HCT116 (cell line): Measurements from ENCODE around the gene ZNF157. TPM values are rescaled to one million over a fixed set of nuclear protein-coding genes. Genes with fewer than 3 reads are reported as not detected.
"Not testable (repeated sequence)": the region's sequence is repeated elsewhere in the genome, so short reads cannot be mapped to it uniquely, and the experiment has no call there.

Experiments used
- ATAC-seq: fragments of 200-7000 bp; cut with Tn5 transposase; 2 replicates; pipeline ENCODE4 v1.9.1; 2020; ENCODE audit warnings: mild to moderate bottlenecking, moderate library complexity
- BruUV-seq: library from RNA; stranded (reverse); fragments of 400-500 nt; replicated peaks from 2 replicates; lab custom pipeline; 2021; lab: Mats Ljungman, UMichigan
- CTCF ChIA-PET: fragments of 300-600 bp; sonication (Branson Sonifier 250); formaldehyde crosslinking; loops from one replicate; lab custom pipeline; 2021; ENCODE audit warnings: antibody characterized with exemption; lab: Charles Lee
- POLR2A ChIA-PET: fragments of 300-600, 350-600 bp; sonication (Branson Sonifier 250); formaldehyde crosslinking; loops from one replicate; lab custom pipeline; 2021; ENCODE audit warnings: antibody characterized with exemption; lab: Charles Lee
- RAD21 ChIA-PET, 2 experiments: fragments of 300-600 bp; sonication (Branson Sonifier 250); formaldehyde crosslinking; loops; one replicate each; lab custom pipeline; 2023; ENCODE audit warnings: low total read pairs in 2 of 2; ENCODE audit not compliant: uncharacterized antibody in 2 of 2, unreplicated experiment in 2 of 2, low non-redundant PET in 1 of 2; lab: Charles Lee
- DNase-seq: peaks from one replicate; pipeline ENCODE4 v3.0.0-alpha.2; 2010; ENCODE audit warnings: low read depth, low spot score
- H2AFZ ChIP-seq: fragments of 200-600 bp; shearing (Covaris generic), sonication (generic); 2 replicates; pipeline ENCODE4 v1.6.1; 2017; ENCODE audit warnings: low read depth, mixed run types, mixed read lengths, antibody characterized with exemption, low read length; ENCODE audit not compliant: poor library complexity, severe bottlenecking
- H3K27ac ChIP-seq: 2 replicates; pipeline ENCODE4 v1.5.1; 2012; ENCODE audit warnings: low read depth, low read length
- H3K27me3 ChIP-seq: fragments of 200-600 bp; sonication (generic); 2 replicates; pipeline ENCODE4 v1.6.1; 2016; ENCODE audit warnings: mixed run types, low read length, mixed read lengths; ENCODE audit not compliant: insufficient read depth
- H3K36me3 ChIP-seq, 2 experiments: fragments of 200-500 bp in 1 of 2; fragments of 200-600 bp in 1 of 2; sonication (Bioruptor generic) in 1 of 2; sonication (generic) in 1 of 2; 2 replicates each; pipeline versions ENCODE4 v1.5.1 to v1.6.1; 2014 to 2016; ENCODE audit warnings: low read length in 2 of 2, inconsistent platforms in 1 of 2, mixed read lengths in 1 of 2, mixed run types in 1 of 2; ENCODE audit not compliant: insufficient read depth in 2 of 2, control insufficient read depth in 1 of 2
- H3K4me1 ChIP-seq, 2 experiments: fragments of 200-600 bp in 1 of 2; sonication (generic) in 1 of 2; 2 replicates each; pipeline versions ENCODE4 v1.5.1 to v1.6.1; 2012 to 2017; ENCODE audit warnings: low read length in 2 of 2, inconsistent platforms in 1 of 2, mild to moderate bottlenecking in 1 of 2, mixed read lengths in 1 of 2, mixed run types in 1 of 2, moderate library complexity in 1 of 2; ENCODE audit not compliant: insufficient read depth in 2 of 2, control insufficient read depth in 1 of 2
- H3K4me2 ChIP-seq: fragments of 200-600 bp; sonication (generic); 2 replicates; pipeline ENCODE4 v1.6.1; 2017; ENCODE audit warnings: mixed run types, low read length, mixed read lengths
- H3K4me3 ChIP-seq, 2 experiments: fragments of 200-600 bp in 1 of 2; sonication (generic) in 1 of 2; replicated peaks in 1 of 2; 2 replicates each; pipeline ENCODE4 v1.5.1; 2011 to 2016; ENCODE audit warnings: low read length in 2 of 2, control low read depth in 1 of 2, low read depth in 1 of 2, mild to moderate bottlenecking in 1 of 2, mixed read lengths in 1 of 2, mixed run types in 1 of 2
- H3K79me2 ChIP-seq: fragments of 200-600 bp; sonication (generic); 2 replicates; pipeline ENCODE4 v1.6.1; 2017; ENCODE audit warnings: mild to moderate bottlenecking, mixed run types, low read length, moderate library complexity, mixed read lengths; ENCODE audit not compliant: insufficient read depth
- H3K9ac ChIP-seq: fragments of 200-600 bp; sonication (generic); 2 replicates; pipeline ENCODE4 v1.6.1; 2016; ENCODE audit warnings: low read length, mixed read lengths
- H3K9me2 ChIP-seq: fragments of 200-600 bp; sonication (generic), shearing (Covaris generic); 2 replicates; pipeline ENCODE4 v1.6.1; 2017; ENCODE audit warnings: mixed run types, mild to moderate bottlenecking, moderate library complexity; ENCODE audit not compliant: insufficient read depth
- H3K9me3 ChIP-seq, 2 experiments: fragments of 200-500 bp in 1 of 2; fragments of 200-600 bp in 1 of 2; sonication (Bioruptor generic) in 1 of 2; sonication (generic) in 1 of 2; 2 replicates each; pipeline ENCODE4 v1.6.1; 2014 to 2017; ENCODE audit warnings: low read length in 2 of 2, mixed read lengths in 2 of 2, inconsistent platforms in 1 of 2, low read depth in 1 of 2, mild to moderate bottlenecking in 1 of 2, mixed run types in 1 of 2, moderate library complexity in 1 of 2; ENCODE audit not compliant: control insufficient read depth in 1 of 2, insufficient read depth in 1 of 2
- H4K20me1 ChIP-seq: fragments of 200-600 bp; sonication (generic), shearing (Covaris generic); 2 replicates; pipeline ENCODE4 v1.6.1; 2017; ENCODE audit warnings: mixed run types, mild to moderate bottlenecking, moderate library complexity; ENCODE audit not compliant: insufficient read depth
- CEBPB ChIP-seq: IDR thresholded peaks from 2 replicates; pipeline ENCODE4 v1.6.1; 2012; ENCODE audit warnings: low read depth
- EGR1 ChIP-seq: IDR thresholded peaks from 2 replicates; pipeline ENCODE4 v1.6.1; 2012; ENCODE audit warnings: low read depth
- EZH2 ChIP-seq: fragments of 200-600 bp; sonication (generic); IDR thresholded peaks from 2 replicates; pipeline ENCODE4 v1.6.1; 2017; ENCODE audit warnings: antibody characterized with exemption, mixed run types
- EZH2phosphoT487 ChIP-seq: fragments of 200-600 bp; IDR thresholded peaks from 2 replicates; pipeline ENCODE4 v1.6.1; 2018; ENCODE audit warnings: antibody characterized with exemption, borderline replicate concordance
- FOSL1 ChIP-seq: IDR thresholded peaks from 2 replicates; pipeline ENCODE4 v1.6.1; 2012; ENCODE audit warnings: low read depth
- JUND ChIP-seq: IDR thresholded peaks from 2 replicates; pipeline ENCODE4 v1.6.1; 2012
- POLR2A ChIP-seq: IDR thresholded peaks from 2 replicates; pipeline ENCODE4 v1.7.0; 2011; ENCODE audit warnings: borderline replicate concordance; ENCODE audit not compliant: insufficient read depth, insufficient read length; ENCODE audit errors: extremely low read depth
- SP1 ChIP-seq: IDR thresholded peaks from 2 replicates; pipeline ENCODE4 v1.6.1; 2012; ENCODE audit warnings: low read depth
- SRF ChIP-seq: IDR thresholded peaks from 2 replicates; pipeline ENCODE4 v1.6.1; 2012; ENCODE audit warnings: low read depth
- TCF7L2 ChIP-seq: IDR thresholded peaks from 2 replicates; pipeline ENCODE4 v1.7.0; 2011; ENCODE audit warnings: borderline replicate concordance, inconsistent platforms; ENCODE audit not compliant: insufficient read depth, insufficient read length; ENCODE audit errors: extremely low read depth
- ZFX ChIP-seq: fragments of 450-650 bp; IDR thresholded peaks from 2 replicates; pipeline ENCODE4 v1.6.1; 2017
- intact Hi-C: fragments of 100-400 bp; cut with micrococcal nuclease; formaldehyde crosslinking; loops from 2 replicates; pipeline ENCODE4 v1.10.0; 2022
- total RNA-seq: library from RNA; stranded (reverse); gene quantifications from one replicate; pipeline ENCODE4 v1.2.1, GENCODE V29; 2021; ENCODE audit not compliant: unreplicated experiment
- TF ChIP-seq, protein P1 (sequence below): IDR thresholded peaks from 2 replicates; pipeline ENCODE4 v1.6.1; 2012
- TF ChIP-seq, protein P2 (sequence below), 3 experiments: fragments of 200-600 bp in 1 of 3; sonication (generic) in 1 of 3; IDR thresholded peaks in 2 of 3; conservative IDR thresholded peaks in 1 of 3; 2 replicates each; pipeline ENCODE4 v1.5.1; 2012 to 2017; ENCODE audit warnings: low read depth in 2 of 3, low read length in 2 of 3, antibody characterized with exemption in 1 of 3, borderline replicate concordance in 1 of 3, control low read depth in 1 of 3, mild to moderate bottlenecking in 1 of 3, mixed read lengths in 1 of 3, mixed run types in 1 of 3, moderate library complexity in 1 of 3; ENCODE audit not compliant: insufficient read depth in 1 of 3

Gene ZNF157
- total RNA-seq, 1 experiment from 2014 or later = not detected

DNA sequence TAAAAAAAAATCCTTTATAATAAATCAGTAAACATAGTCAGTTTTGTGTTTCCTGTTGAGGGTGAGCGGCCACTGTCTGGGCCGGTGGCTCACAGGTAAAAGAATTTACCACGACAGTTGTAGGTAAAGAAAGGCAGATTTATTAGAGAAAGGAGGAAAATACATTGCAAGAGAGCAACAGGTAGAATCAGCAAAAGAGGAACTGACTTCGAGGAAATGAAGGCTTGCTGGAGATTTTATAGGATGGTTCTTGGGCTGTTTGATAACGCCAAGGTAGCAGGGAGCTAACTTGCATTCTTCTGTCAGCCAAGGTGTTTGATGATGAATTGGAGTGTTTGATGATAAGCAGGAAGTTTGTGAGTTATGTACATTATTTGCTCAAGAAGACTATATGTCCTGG, 2.8 kb downstream of the ZNF157 start:
- no peak overlapping the region for H2AFZ ChIP-seq
- H3K36me3 ChIP-seq = no peaks in the 10 kb centered on the region
- no peaks in the 10 kb centered on the region for H3K9me2 ChIP-seq
- no peak overlapping the region for H3K9ac ChIP-seq
- no peak overlapping the region for H3K4me2 ChIP-seq
- ATAC-seq (no peak), DNase-seq (no peak)
- ChIA-PET POLR2A (no interaction called here), RAD21 (no interaction called here), CTCF (interaction anchor here (1.1 kb wide), 1 partner anchor 11 kb away, joined by 4 read pairs; no protein-coding TSS in a partner anchor)
- TF ChIP-seq ZFX (no peak), POLR2A (no peak), EGR1 (no peak), EZH2phosphoT487 (no peak), SP1 (no peak), SRF (no peak), CEBPB (no peak)
- TF ChIP-seq, protein P1, sequence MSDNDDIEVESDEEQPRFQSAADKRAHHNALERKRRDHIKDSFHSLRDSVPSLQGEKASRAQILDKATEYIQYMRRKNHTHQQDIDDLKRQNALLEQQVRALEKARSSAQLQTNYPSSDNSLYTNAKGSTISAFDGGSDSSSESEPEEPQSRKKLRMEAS = no peak
- intact Hi-C loops = no loop called here
- no peak overlapping the region for H3K27ac ChIP-seq
- no peaks in the 10 kb centered on the region for H3K27me3 ChIP-seq
- no peaks in the 10 kb centered on the region for H3K79me2 ChIP-seq
- H3K4me1 ChIP-seq = no peaks in the 10 kb centered on the region
- no peak overlapping the region for H3K4me3 ChIP-seq
- no peaks in the 10 kb centered on the region for H4K20me1 ChIP-seq
- no peaks in the 10 kb centered on the region for H3K9me3 ChIP-seq
- no TSS peak for BruUV-seq

GRCh38 chrX:47380268-47380667, 9.9 kb downstream of the ZNF157 start:
- no peaks in the 10 kb centered on the region for H3K9me3 ChIP-seq
- H2AFZ ChIP-seq = no peak overlapping the region
- ATAC-seq (no peak), DNase-seq (no peak)
- peaks cover 0 to 6% of the 10 kb centered on the region in 2 experiments; a peak in 2 of 4 replicates for H3K4me1 ChIP-seq
- BruUV-seq = no TSS peak
- H3K27ac ChIP-seq = no peak overlapping the region
- no peak overlapping the region for H3K4me2 ChIP-seq
- H3K36me3 ChIP-seq = no peaks in the 10 kb centered on the region
- RAD21 ChIA-PET = no interaction called here
- H3K9ac ChIP-seq = no peak overlapping the region
- CTCF ChIA-PET = no interaction called here
- H3K27me3 ChIP-seq = no peaks in the 10 kb centered on the region
- no peaks in the 10 kb centered on the region for H4K20me1 ChIP-seq
- TF ChIP-seq, protein P1 = no peak
- no peak for TF ChIP-seq TCF7L2
- TF ChIP-seq, protein P2, sequence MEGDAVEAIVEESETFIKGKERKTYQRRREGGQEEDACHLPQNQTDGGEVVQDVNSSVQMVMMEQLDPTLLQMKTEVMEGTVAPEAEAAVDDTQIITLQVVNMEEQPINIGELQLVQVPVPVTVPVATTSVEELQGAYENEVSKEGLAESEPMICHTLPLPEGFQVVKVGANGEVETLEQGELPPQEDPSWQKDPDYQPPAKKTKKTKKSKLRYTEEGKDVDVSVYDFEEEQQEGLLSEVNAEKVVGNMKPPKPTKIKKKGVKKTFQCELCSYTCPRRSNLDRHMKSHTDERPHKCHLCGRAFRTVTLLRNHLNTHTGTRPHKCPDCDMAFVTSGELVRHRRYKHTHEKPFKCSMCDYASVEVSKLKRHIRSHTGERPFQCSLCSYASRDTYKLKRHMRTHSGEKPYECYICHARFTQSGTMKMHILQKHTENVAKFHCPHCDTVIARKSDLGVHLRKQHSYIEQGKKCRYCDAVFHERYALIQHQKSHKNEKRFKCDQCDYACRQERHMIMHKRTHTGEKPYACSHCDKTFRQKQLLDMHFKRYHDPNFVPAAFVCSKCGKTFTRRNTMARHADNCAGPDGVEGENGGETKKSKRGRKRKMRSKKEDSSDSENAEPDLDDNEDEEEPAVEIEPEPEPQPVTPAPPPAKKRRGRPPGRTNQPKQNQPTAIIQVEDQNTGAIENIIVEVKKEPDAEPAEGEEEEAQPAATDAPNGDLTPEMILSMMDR (IDR thresholded peaks at IDR 0.05 in 2 of 3, conservative IDR thresholded peaks at IDR 0.05 in 1 of 3; ENCODE audit: borderline replicate concordance in 1 of 3, insufficient read depth in 1 of 3, low read depth in 2 of 3, low read length in 2 of 3) = no peak
- TF ChIP-seq JUND = no peak
- TF ChIP-seq EZH2 = no peak
- TF ChIP-seq FOSL1 = no peak
- no peak overlapping the region for H3K4me3 ChIP-seq
- no peaks in the 10 kb centered on the region for H3K79me2 ChIP-seq
- intact Hi-C loops = no loop called here
- POLR2A ChIA-PET = no interaction called here
- no peaks in the 10 kb centered on the region for H3K9me2 ChIP-seq

- ATAC-seq = peak; percentile 65
- H3K4me3 ChIP-seq, H3K27ac ChIP-seq, H3K9ac ChIP-seq, RAD21 ChIA-PET, POLR2A ChIA-PET, H3K4me1 ChIP-seq, H3K9me3 ChIP-seq, DNase-seq, H3K9me2 ChIP-seq, H3K27me3 ChIP-seq, BruUV-seq, H3K79me2 ChIP-seq, H4K20me1 ChIP-seq, H2AFZ ChIP-seq, CTCF ChIA-PET, H3K36me3 ChIP-seq, intact Hi-C loops: not testable (repeated sequence)
- H3K4me2 ChIP-seq = 0 out of 2 replicates have a peak overlapping the region, but pooled peaks have one; percentile 35
Observed at GRCh38 chrX:47380837-47381236, 10.5 kb downstream of the ZNF157 start.
